HepG2 (cell line): ENCODE data around the gene HNRNPL. TPM values are rescaled to one million over a fixed set of nuclear protein-coding genes. Genes with fewer than 3 reads are reported as not detected.

Source experiments
- BCL6 ChIP-seq: IDR thresholded peaks from 2 replicates; pipeline ENCODE4 v1.6.1; 2016; ENCODE audit warnings: missing genetic modification reagents, missing compliant biosample characterization
- ELF3 ChIP-seq: IDR thresholded peaks from 2 replicates; pipeline ENCODE4 v1.6.1; 2016; ENCODE audit warnings: missing genetic modification reagents, missing compliant biosample characterization
- FOXP4 ChIP-seq: sonication (generic); formaldehyde crosslinking; IDR thresholded peaks from 2 replicates; pipeline ENCODE4 v1.4.0; 2020; ENCODE audit warnings: missing genetic modification reagents
- GLMP ChIP-seq: sonication (generic); formaldehyde crosslinking; IDR thresholded peaks from 2 replicates; pipeline ENCODE4 v1.9.0; 2021; ENCODE audit warnings: missing genetic modification reagents, mild to moderate bottlenecking, borderline replicate concordance
- MATR3 ChIP-seq: sonication (generic); formaldehyde crosslinking; IDR thresholded peaks from 2 replicates; pipeline ENCODE4 v1.4.0; 2020; ENCODE audit warnings: missing genetic modification reagents
- MLX ChIP-seq: IDR thresholded peaks from 2 replicates; pipeline ENCODE4 v1.6.1; 2016
- MTA3 ChIP-seq: sonication (generic); formaldehyde crosslinking; IDR thresholded peaks from 2 replicates; pipeline ENCODE4 v1.4.0; 2020; ENCODE audit warnings: missing genetic modification reagents
- RNF2 ChIP-seq: fragments of 450-650 bp; conservative IDR thresholded peaks from 2 replicates; pipeline ENCODE4 v1.6.1; 2016; ENCODE audit warnings: low read depth
- RXRA ChIP-seq: sonication (generic); formaldehyde crosslinking; IDR thresholded peaks from 2 replicates; pipeline ENCODE4 v1.5.1; 2020; ENCODE audit warnings: missing genetic modification reagents
- SALL1 ChIP-seq: sonication (generic); formaldehyde crosslinking; IDR thresholded peaks from 2 replicates; pipeline ENCODE4 v1.8.0; 2022; ENCODE audit warnings: mild to moderate bottlenecking, missing genetic modification reagents
- SAP130 ChIP-seq: IDR thresholded peaks from 2 replicates; pipeline ENCODE4 v1.6.1; 2016; ENCODE audit warnings: low read depth
- SNRNP70 ChIP-seq: fragments of 200-400 bp; formaldehyde crosslinking; IDR thresholded peaks from 2 replicates; pipeline ENCODE4 v1.6.1; 2017; ENCODE audit warnings: mild to moderate bottlenecking, low read depth, low read length, moderate library complexity
- ZBTB7B ChIP-seq: sonication (generic); formaldehyde crosslinking; IDR thresholded peaks from 2 replicates; pipeline ENCODE4 v1.4.0; 2020; ENCODE audit warnings: missing genetic modification reagents
- ZMYM3 ChIP-seq: sonication (generic); formaldehyde crosslinking; IDR thresholded peaks from 2 replicates; pipeline ENCODE4 v1.5.1; 2020; ENCODE audit warnings: mild to moderate bottlenecking, missing genetic modification reagents
- ZNF18 ChIP-seq: sonication (generic); formaldehyde crosslinking; IDR thresholded peaks from 2 replicates; pipeline ENCODE4 v1.8.0; 2022; ENCODE audit warnings: mild to moderate bottlenecking, missing genetic modification reagents; ENCODE audit not compliant: insufficient replicate concordance
- ZNF280D ChIP-seq: sonication (generic); formaldehyde crosslinking; IDR thresholded peaks from 2 replicates; pipeline ENCODE4 v1.5.1; 2020; ENCODE audit warnings: mild to moderate bottlenecking, missing genetic modification reagents
- ZNF788 ChIP-seq: sonication (generic); formaldehyde crosslinking; IDR thresholded peaks from 2 replicates; pipeline ENCODE4 v1.5.0; 2020; ENCODE audit warnings: mild to moderate bottlenecking, missing genetic modification reagents, borderline replicate concordance
- polyA plus RNA-seq, 8 experiments: library from polyadenylated mRNA; depleted of rRNA in 3 of 8; stranded (reverse) in 7 of 8; unstranded in 1 of 8; fragments of >200 nt; fragmentation: Illumina TruSeq in 4 of 8; extraction: Trizol in 4 of 8; gene quantifications; 2 replicates each; pipeline versions ENCODE4 v1.2.1 to v1.2.3, GENCODE V29; 2011 to 2016; ENCODE audit warnings: low read depth in 4 of 8, missing spikeins in 1 of 8, mixed read lengths in 1 of 8; ENCODE audit not compliant: insufficient read depth in 1 of 8
- total RNA-seq, 5 experiments: library from RNA; depleted of rRNA; stranded (reverse); fragments of >200 nt; fragmentation: Illumina TruSeq; extraction: Trizol; gene quantifications; 2 replicates each; pipeline ENCODE4 v1.2.3, GENCODE V29; 2016; ENCODE audit warnings: low read depth in 1 of 5

The HNRNPL gene
- total and polyA plus RNA-seq, 2 of the 13 experiments (the other 11 are each of a cell fraction or from before 2014, with no cell fraction given) = 156 to 278 TPM

GRCh38 chr19:38819231-38819920 is 30.4 kb downstream of the HNRNPL start (continued):
- TF ChIP-seq FOXP4 (CRISPR knock-in tag) = 0 out of 2 replicates have a peak, but pooled peaks have one; percentile 43
- peak; percentile 91 for TF ChIP-seq RXRA
- TF ChIP-seq ELF3 (CRISPR knock-in tag) = peak; percentile 25; the same call in 1 of the 2 replicates
- no peak for TF ChIP-seq MTA3 (CRISPR knock-in tag)
- TF ChIP-seq SAP130 (CRISPR knock-in tag) = 0 out of 2 replicates have a peak, but pooled peaks have one; percentile 12
- no peak for TF ChIP-seq GLMP (CRISPR knock-in tag)
- TF ChIP-seq SALL1 (CRISPR knock-in tag) = peak; percentile 59
- no peak for TF ChIP-seq MATR3
- 0 out of 2 replicates have a peak, but pooled peaks have one; percentile 16 for TF ChIP-seq ZMYM3 (CRISPR knock-in tag)
- TF ChIP-seq ZBTB7B (CRISPR knock-in tag) = peak; percentile 63; the same call in 1 of the 2 replicates
- TF ChIP-seq BCL6 (CRISPR knock-in tag) = peak; percentile 56; the same call in 1 of the 2 replicates
- TF ChIP-seq ZNF280D (CRISPR knock-in tag) = no peak
- no peak for TF ChIP-seq ZNF18 (CRISPR knock-in tag)
- no peak for TF ChIP-seq SNRNP70
- TF ChIP-seq MLX (CRISPR knock-in tag) = 0 out of 2 replicates have a peak, but pooled peaks have one; percentile 17
- 0 out of 2 replicates have a peak, but pooled peaks have one; percentile 24 for TF ChIP-seq ZNF788 (CRISPR knock-in tag)
- TF ChIP-seq RNF2 = no peak
